SJCRH30 (cell line): ENCODE data around the gene GPC6. TPM values are rescaled to one million over a fixed set of nuclear protein-coding genes. Genes with fewer than 3 reads are reported as not detected.

ENCODE experiments used
- DNase-seq, 2 experiments: peaks; one replicate each; pipeline ENCODE4 v3.0.0-alpha.2; 2015 to 2020
- H3K27ac ChIP-seq: fragments of 250-450 bp; sonication (Bioruptor Pico); 2 replicates; pipeline ENCODE4 v1.5.1; 2020; ENCODE audit warnings: mild to moderate bottlenecking, moderate library complexity
- H3K27me3 ChIP-seq: fragments of 250-450 bp; sonication (Bioruptor Pico); 2 replicates; pipeline ENCODE4 v1.5.1; 2020; ENCODE audit warnings: mild to moderate bottlenecking, moderate library complexity
- H3K36me3 ChIP-seq: fragments of 250-450 bp; sonication (Bioruptor Pico); 2 replicates; pipeline ENCODE4 v1.5.1; 2020; ENCODE audit warnings: mild to moderate bottlenecking, moderate library complexity
- H3K4me1 ChIP-seq: fragments of 250-450 bp; sonication (Bioruptor Pico); 2 replicates; pipeline ENCODE4 v1.5.1; 2020; ENCODE audit warnings: mild to moderate bottlenecking, moderate library complexity
- H3K4me3 ChIP-seq: fragments of 250-450 bp; sonication (Bioruptor Pico); 2 replicates; pipeline ENCODE4 v1.5.1; 2020; ENCODE audit warnings: mild to moderate bottlenecking, moderate library complexity
- H3K9me3 ChIP-seq: fragments of 250-450 bp; sonication (Bioruptor Pico); replicated peaks from 2 replicates; pipeline ENCODE4 v1.5.1; 2020; ENCODE audit warnings: mild to moderate bottlenecking, moderate library complexity
- total RNA-seq: library from RNA; depleted of rRNA; stranded (reverse); fragments of >200 nt; shearing (Covaris generic); gene quantifications from 2 replicates; pipeline ENCODE4 v1.2.3, GENCODE V29; 2014

The GPC6 gene
- total RNA-seq, 1 experiment from 2014 or later: 21.1 TPM

DNA sequence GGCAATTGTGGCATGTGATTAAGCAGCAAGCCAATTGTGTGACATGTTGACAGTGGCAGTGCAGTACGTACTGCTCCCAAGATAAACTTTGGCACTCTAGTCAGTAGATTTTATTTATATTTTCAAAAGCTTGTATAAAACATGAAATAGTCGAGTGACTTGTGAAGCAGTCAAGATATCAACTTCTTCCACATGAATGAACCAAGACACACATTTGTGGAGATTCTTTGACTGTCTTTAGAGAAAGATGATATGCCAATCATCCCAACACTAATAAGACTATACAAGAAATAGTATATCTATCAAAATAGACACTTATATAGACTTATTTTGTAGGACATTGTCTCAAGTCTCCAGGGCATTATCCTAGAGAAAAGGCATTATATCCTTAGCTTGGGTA lies 714.8 kb downstream of the GPC6 start:
- Histone ChIP-seq H3K36me3 (no peaks in the 10 kb centered on the region), H3K27ac (no peak overlapping the region), H3K4me3 (no peak overlapping the region), H3K9me3 (no peaks in the 10 kb centered on the region), H3K4me1 (no peaks in the 10 kb centered on the region), H3K27me3 (no peaks in the 10 kb centered on the region)
- DNase-seq: no peak

DNA sequence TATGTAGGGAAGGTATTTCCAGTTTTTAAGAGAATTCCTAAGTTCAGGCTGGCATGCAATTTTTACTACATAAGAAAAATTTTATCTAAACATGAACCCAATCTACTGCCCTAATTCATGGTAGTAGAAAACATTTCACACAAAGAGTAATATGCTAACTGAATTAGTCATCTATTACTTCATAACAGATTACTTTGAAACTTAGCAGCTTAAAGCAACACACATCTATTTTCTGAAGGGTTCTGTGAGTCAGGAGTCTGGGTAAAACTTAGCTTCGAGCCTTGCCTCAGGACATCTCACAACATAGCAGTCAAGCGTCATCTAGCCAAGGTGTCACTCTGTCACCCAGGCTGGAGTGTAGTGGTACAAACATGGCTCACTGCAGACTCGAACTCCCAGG lies 715.4 kb downstream of the GPC6 start:
- no peaks in the 10 kb centered on the region for H3K4me1 ChIP-seq
- H3K9me3 ChIP-seq: no peaks in the 10 kb centered on the region
- no peak overlapping the region for H3K27ac ChIP-seq
- H3K27me3 ChIP-seq: no peaks in the 10 kb centered on the region
- no peak overlapping the region for H3K4me3 ChIP-seq
- no peak for DNase-seq
- no peaks in the 10 kb centered on the region for H3K36me3 ChIP-seq

DNA sequence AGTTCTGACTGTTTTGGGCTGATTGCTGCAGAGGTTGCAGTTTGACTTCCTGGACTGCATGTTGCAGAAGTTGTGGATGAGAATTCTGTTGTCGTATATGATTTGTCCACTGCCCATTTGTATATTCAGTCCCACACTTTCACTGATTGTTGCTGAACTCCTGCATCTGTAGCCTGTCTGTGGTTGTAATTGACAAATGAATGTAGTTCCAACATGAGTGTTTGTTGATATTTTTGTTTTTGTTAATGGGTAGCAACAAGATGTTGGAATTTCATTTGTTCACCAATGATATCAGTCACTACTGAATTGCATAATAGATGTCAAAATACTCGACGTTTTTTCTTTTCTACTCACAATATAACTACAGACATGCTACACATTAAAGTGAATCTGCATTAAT lies 719.0 kb downstream of the GPC6 start:
- H3K36me3 ChIP-seq: no peaks in the 10 kb centered on the region
- DNase-seq: no peak
- no peak overlapping the region for H3K27ac ChIP-seq
- no peaks in the 10 kb centered on the region for H3K9me3 ChIP-seq
- no peaks in the 10 kb centered on the region for H3K27me3 ChIP-seq
- no peak overlapping the region for H3K4me3 ChIP-seq
- H3K4me1 ChIP-seq: no peaks in the 10 kb centered on the region

- H3K9me3 ChIP-seq: no peaks in the 10 kb centered on the region
- DNase-seq: no peak
- H3K27me3 ChIP-seq: no peaks in the 10 kb centered on the region
- H3K36me3 ChIP-seq: no peaks in the 10 kb centered on the region
- no peak overlapping the region for H3K27ac ChIP-seq
- H3K4me1 ChIP-seq: no peaks in the 10 kb centered on the region
- no peak overlapping the region for H3K4me3 ChIP-seq
Measured at GRCh38 chr13:93946994-93947393, 720.4 kb downstream of the GPC6 start.

- no peaks in the 10 kb centered on the region for H3K27me3 ChIP-seq
- no peaks in the 10 kb centered on the region for H3K9me3 ChIP-seq
- no peak overlapping the region for H3K27ac ChIP-seq
- no peak overlapping the region for H3K4me3 ChIP-seq
- no peaks in the 10 kb centered on the region for H3K36me3 ChIP-seq
- no peaks in the 10 kb centered on the region for H3K4me1 ChIP-seq
- DNase-seq: no peak
Measured at GRCh38 chr13:93947651-93948050, 721.0 kb downstream of the GPC6 start.

DNA sequence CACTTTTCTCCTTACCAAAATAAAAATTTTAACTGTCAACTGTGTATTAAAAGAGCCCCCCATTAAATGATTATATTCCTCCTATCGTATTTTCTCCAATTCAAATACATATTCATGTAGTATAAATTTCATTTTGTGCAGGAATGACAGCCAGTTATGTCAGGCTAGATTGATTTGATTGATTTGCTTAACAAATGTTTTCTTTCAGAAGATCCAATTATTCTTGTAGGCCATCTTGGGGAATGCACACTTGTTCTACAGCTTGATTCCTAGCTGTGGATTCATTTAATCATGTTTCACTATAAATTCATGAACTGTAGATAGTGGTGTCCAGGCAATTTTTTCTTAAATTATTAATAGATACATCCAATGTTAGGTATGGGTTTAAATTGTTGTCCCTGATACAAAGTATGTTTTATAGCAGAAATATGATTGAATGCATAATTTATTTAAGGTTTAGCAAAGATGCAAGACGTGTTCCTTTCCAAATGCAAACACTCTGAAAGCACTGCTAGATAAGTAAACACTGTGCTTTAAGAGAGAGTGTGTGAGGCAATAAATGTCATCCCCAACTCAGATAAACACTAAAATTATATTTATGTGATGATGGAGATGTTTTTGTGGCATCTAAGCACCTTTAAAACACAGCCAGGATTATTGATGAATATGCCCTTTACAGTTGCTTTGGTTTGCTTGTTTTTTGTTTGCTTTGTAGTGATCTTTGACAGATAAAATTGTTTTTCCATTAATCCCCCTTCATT lies 721.7 kb downstream of the GPC6 start:
- Histone ChIP-seq H3K27ac (no peak overlapping the region), H3K27me3 (no peaks in the 10 kb centered on the region), H3K4me1 (no peaks in the 10 kb centered on the region), H3K4me3 (no peak overlapping the region), H3K36me3 (no peaks in the 10 kb centered on the region), H3K9me3 (no peaks in the 10 kb centered on the region)
- DNase-seq: no peak

DNA sequence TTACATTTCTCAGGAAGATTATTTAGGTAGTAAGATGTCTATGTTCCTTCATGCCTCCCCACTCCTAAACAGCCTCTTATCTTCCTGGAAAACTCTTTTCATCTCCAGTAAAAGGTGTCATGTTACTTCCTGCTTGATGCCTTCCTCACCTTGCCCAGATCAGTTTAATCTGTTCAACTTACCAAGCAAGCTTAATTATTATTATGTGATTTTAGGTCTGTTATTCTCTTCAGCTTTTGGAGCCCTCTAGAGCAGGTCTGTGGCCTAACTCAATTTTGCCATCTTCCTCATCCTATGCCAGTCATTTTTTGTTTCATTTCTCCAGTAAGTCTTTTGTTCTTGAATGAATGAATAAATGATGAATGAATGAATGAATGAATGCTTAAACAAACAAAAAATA lies 724.5 kb downstream of the GPC6 start:
- Histone ChIP-seq H3K27me3 (no peaks in the 10 kb centered on the region), H3K36me3 (no peaks in the 10 kb centered on the region), H3K4me1 (no peaks in the 10 kb centered on the region), H3K27ac (no peak overlapping the region), H3K9me3 (no peaks in the 10 kb centered on the region), H3K4me3 (no peak overlapping the region)
- DNase-seq: no peak

DNA sequence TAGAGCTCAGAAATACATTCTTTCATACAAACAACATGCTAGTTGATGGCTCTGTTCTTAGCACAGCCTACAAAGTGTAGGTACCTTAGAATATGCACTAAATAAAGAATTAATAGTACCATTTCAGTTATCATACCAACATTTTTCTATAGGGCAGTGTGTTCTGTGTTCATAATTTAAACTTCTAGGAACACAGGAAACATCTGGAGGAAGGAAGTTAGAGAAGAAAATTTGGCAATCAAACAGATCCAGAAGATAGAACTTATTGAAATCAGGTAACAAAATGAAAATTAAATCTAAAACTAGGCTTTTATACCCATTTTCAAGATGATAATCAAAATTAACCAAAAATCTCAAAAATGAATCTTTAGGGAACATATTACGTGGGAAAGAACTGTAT lies 725.3 kb downstream of the GPC6 start:
- no peaks in the 10 kb centered on the region for H3K9me3 ChIP-seq
- no peak overlapping the region for H3K27ac ChIP-seq
- DNase-seq: no peak
- no peaks in the 10 kb centered on the region for H3K36me3 ChIP-seq
- no peaks in the 10 kb centered on the region for H3K4me1 ChIP-seq
- H3K4me3 ChIP-seq: no peak overlapping the region
- no peaks in the 10 kb centered on the region for H3K27me3 ChIP-seq

DNA sequence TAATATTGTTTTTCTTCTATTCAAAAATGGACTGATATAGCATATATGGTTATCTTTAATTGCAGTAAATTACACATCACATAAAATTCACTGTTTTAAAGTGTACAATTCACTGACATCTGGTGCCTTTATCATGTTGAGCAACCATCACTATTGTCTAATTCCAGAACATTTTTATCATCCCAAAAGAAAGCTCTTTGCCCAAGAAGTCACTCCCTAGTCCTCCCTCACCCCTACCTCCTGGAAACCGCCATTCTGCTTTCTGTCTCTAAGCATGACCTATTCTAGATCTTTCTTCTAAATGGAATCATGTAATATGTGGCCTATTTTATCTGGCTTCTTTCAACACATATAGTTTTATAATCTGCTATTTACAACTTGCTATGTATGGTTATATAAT lies 727.2 kb downstream of the GPC6 start:
- Histone ChIP-seq H3K9me3 (no peaks in the 10 kb centered on the region), H3K36me3 (no peaks in the 10 kb centered on the region), H3K4me3 (no peak overlapping the region), H3K27me3 (no peaks in the 10 kb centered on the region), H3K4me1 (no peaks in the 10 kb centered on the region), H3K27ac (no peak overlapping the region)
- DNase-seq: no peak

GRCh38 chr13:93955904-93956303 lies 729.3 kb downstream of the GPC6 start:
- H3K36me3 ChIP-seq: no peaks in the 10 kb centered on the region
- no peak for DNase-seq
- H3K27me3 ChIP-seq: no peaks in the 10 kb centered on the region
- H3K27ac ChIP-seq: no peak overlapping the region
- H3K9me3 ChIP-seq: 0 out of 2 replicates have a peak, but pooled peaks cover 3% of the 10 kb centered on the region
- no peaks in the 10 kb centered on the region for H3K4me1 ChIP-seq
- no peak overlapping the region for H3K4me3 ChIP-seq

GRCh38 chr13:93956426-93956825 lies 729.8 kb downstream of the GPC6 start:
- H3K27me3 ChIP-seq: no peaks in the 10 kb centered on the region
- H3K4me3 ChIP-seq: no peak overlapping the region

GRCh38 chr13:93957371-93957770 lies 730.8 kb downstream of the GPC6 start:
- H3K27me3 ChIP-seq: no peaks in the 10 kb centered on the region
- 0 out of 2 replicates have a peak, but pooled peaks cover 3% of the 10 kb centered on the region for H3K9me3 ChIP-seq
- no peaks in the 10 kb centered on the region for H3K4me1 ChIP-seq
- H3K4me3 ChIP-seq: no peak overlapping the region
- no peaks in the 10 kb centered on the region for H3K36me3 ChIP-seq
- H3K27ac ChIP-seq: no peak overlapping the region
- DNase-seq: no peak

More at GRCh38 chr13:93956426-93956825, 729.8 kb downstream of the GPC6 start:
- H3K4me1 ChIP-seq: no peaks in the 10 kb centered on the region
- no peak for DNase-seq
- H3K36me3 ChIP-seq: no peaks in the 10 kb centered on the region
- H3K9me3 ChIP-seq: 0 out of 2 replicates have a peak, but pooled peaks cover 3% of the 10 kb centered on the region
- no peak overlapping the region for H3K27ac ChIP-seq

- no peak overlapping the region for H3K27ac ChIP-seq
- 0 out of 2 replicates have a peak, but pooled peaks cover 3% of the 10 kb centered on the region for H3K9me3 ChIP-seq
- H3K27me3 ChIP-seq: no peaks in the 10 kb centered on the region
- H3K36me3 ChIP-seq: no peaks in the 10 kb centered on the region
- no peak for DNase-seq
- H3K4me3 ChIP-seq: no peak overlapping the region
- peaks cover 11% of the 10 kb centered on the region; the same call in 1 of the 2 replicates for H3K4me1 ChIP-seq
Measured at GRCh38 chr13:93959796-93960533, 733.4 kb downstream of the GPC6 start.

- no peaks in the 10 kb centered on the region for H3K36me3 ChIP-seq
- peaks cover 11% of the 10 kb centered on the region; the same call in 1 of the 2 replicates for H3K4me1 ChIP-seq
- no peak overlapping the region for H3K4me3 ChIP-seq
- H3K27ac ChIP-seq: no peak overlapping the region
- DNase-seq: peak in 1 of 2 experiments; percentile 12
- no peaks in the 10 kb centered on the region for H3K27me3 ChIP-seq
- H3K9me3 ChIP-seq: 0 out of 2 replicates have a peak, but pooled peaks cover 3% of the 10 kb centered on the region
Measured at GRCh38 chr13:93963266-93964145, 736.9 kb downstream of the GPC6 start.

DNA sequence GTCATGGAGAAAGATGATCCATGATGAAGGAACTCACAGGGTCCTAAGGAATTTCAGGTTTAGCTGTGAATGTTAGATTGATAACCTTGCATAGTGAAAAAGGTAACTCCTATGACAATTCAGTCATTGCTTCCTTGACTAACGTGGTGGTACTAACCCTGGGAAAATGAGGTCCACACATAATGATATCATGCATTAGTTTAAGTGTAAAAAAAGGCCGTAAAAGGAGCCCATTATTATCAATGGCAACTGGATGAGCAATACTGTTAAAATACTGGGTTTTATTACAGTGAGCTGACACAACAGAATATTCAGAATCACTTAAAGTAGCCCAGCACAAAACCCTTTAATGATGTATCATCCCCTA lies 737.5 kb downstream of the GPC6 start:
- Histone ChIP-seq H3K27me3 (no peaks in the 10 kb centered on the region), H3K36me3 (no peaks in the 10 kb centered on the region), H3K4me1 (peaks cover 11% of the 10 kb centered on the region; the same call in 1 of the 2 replicates), H3K27ac (no peak overlapping the region), H3K9me3 (0 out of 2 replicates have a peak, but pooled peaks cover 3% of the 10 kb centered on the region), H3K4me3 (no peak overlapping the region)
- DNase-seq: no peak
